Small intestine (tissue), 7 donors: Measurements from ENCODE around the gene ADCY10. TPM values are rescaled to one million over a fixed set of nuclear protein-coding genes. Genes with fewer than 3 reads are reported as not detected.
"Not testable (repeated sequence)": the region's sequence is repeated elsewhere in the genome, so short reads cannot be mapped to it uniquely, and the experiment has no call there.

Experiments used
- DNase-seq, 2 donors: peaks; one replicate each; pipeline versions ENCODE4 v3.0.0 to v3.0.0-alpha.2; 2013
- FAIRE-seq: peaks from 2 replicates; lab custom pipeline; 2012; peaks lifted over from hg19 to GRCh38; lab: Jason Lieb, UNC
- H3K27ac ChIP-seq, 3 donors: one replicate each; pipeline ENCODE4 v1.5.1; 2013; ENCODE audit warnings: low read length in 2 of 3, mild to moderate bottlenecking in 2 of 3, control low read depth in 1 of 3, inconsistent platforms in 1 of 3, low read depth in 1 of 3, moderate library complexity in 1 of 3
- H3K27me3 ChIP-seq, 3 donors: one replicate each; pipeline ENCODE4 v1.6.1; 2013; ENCODE audit warnings: low read length in 3 of 3, inconsistent platforms in 1 of 3; ENCODE audit not compliant: control insufficient read depth in 3 of 3, insufficient read depth in 3 of 3
- H3K36me3 ChIP-seq, 3 donors: one replicate each; pipeline ENCODE4 v1.6.1; 2013; ENCODE audit warnings: low read length in 3 of 3, inconsistent platforms in 1 of 3, low read depth in 1 of 3, mild to moderate bottlenecking in 1 of 3, moderate library complexity in 1 of 3; ENCODE audit not compliant: control insufficient read depth in 3 of 3, insufficient read depth in 2 of 3
- H3K4me1 ChIP-seq, 3 donors: one replicate each; pipeline ENCODE4 v1.6.1; 2013; ENCODE audit warnings: low read length in 2 of 3, inconsistent platforms in 1 of 3, low read depth in 1 of 3, mild to moderate bottlenecking in 1 of 3, moderate library complexity in 1 of 3; ENCODE audit not compliant: control insufficient read depth in 3 of 3, insufficient read depth in 2 of 3
- H3K4me3 ChIP-seq, 3 donors: one replicate each; pipeline ENCODE4 v1.5.1; 2013; ENCODE audit warnings: low read length in 3 of 3, control low read depth in 1 of 3, inconsistent platforms in 1 of 3, low read depth in 1 of 3, mild to moderate bottlenecking in 1 of 3, moderate library complexity in 1 of 3
- H3K9me3 ChIP-seq, 2 donors: one replicate each; pipeline ENCODE4 v1.6.1; 2013; ENCODE audit warnings: low read depth in 1 of 2, low read length in 1 of 2; ENCODE audit not compliant: control insufficient read depth in 2 of 2, insufficient read depth in 1 of 2
- WGBS, 3 donors: extraction: QIAGEN DNeasy Blood & Tissue Kit; methylation state at CpG; one replicate each; pipeline ENCODE4 v1.1.7; 2013; 5-methylcytosine and 5-hydroxymethylcytosine counted together
- polyA plus RNA-seq, 4 donors: library from polyadenylated mRNA; stranded (reverse) in 3 of 4; unstranded in 1 of 4; fragments of 200-250 nt in 3 of 4; fragments of 120-200 nt in 1 of 4; gene quantifications; one replicate each; pipeline versions ENCODE4 v1.2.1 to v1.2.3, GENCODE V29; 2013
- donor health status: healthy with polysubstance abuse.
- donor health status: control.
- donor health status: control.
- donor health status: Bipolar disorder and iron deficiency.
- donor health status: healthy.

Gene ADCY10
- polyA plus RNA-seq, 4 donors: 0.15 to 1.1 (median 0.40) TPM; not detected in 1

DNA sequence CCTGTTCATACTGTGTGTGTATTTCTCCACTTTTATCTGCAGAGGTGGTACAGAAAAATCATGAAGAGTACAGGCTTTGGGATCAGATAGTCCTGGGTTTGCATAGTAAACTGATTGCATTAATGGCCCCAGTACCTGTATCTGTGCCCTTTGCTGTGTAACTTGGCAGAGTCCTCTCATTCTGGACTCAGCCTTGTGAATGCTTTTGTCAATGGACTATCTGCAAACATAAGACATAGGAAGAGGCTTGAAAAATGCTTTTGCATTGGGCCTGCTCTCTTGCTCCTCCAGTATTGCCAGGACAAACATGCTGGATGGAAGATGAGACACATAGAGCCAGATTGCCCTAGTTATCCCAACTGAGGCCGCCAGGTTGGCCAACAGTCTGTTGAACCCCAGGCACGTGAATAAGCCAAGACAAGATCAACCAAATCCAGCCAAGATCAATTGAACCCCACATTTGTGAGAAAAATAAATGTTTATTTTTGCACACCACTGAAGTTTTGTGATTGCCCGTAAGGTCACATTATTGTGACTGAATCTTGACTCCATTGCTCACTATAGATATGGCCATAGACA, 37.2 kb downstream of the ADCY10 start:
- Histone ChIP-seq H3K27me3 (no peaks in the 10 kb centered on the region), H3K9me3 (no peaks in the 10 kb centered on the region), H3K36me3 (no peaks in the 10 kb centered on the region), H3K4me1 (no peaks in the 10 kb centered on the region), H3K27ac (no peak overlapping the region), H3K4me3 (no peak overlapping the region)
- 92 to 95% (median 95%) methylated on average over 3 of the region's 3 CpGs for WGBS, 3 donors
- FAIRE-seq (no peak), DNase-seq (no peak)

DNA sequence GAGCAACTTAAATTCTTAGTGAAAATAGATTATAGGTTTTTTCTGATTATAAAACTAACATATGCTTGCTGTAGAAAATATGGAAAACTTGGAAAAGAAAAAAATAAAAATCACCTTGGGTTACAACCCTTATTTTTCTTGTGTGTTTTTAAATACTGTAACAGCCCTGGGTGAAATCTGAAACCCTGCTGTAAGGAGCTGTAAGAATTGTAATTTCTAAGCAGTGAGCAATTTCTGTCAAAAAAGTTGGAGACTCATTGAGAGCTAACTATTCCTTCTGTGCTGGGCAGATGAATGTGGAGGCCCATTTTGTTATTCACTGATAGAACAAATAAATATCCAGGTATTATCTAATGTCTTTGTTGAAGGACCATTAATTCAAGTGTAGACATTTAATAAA, 42.6 kb downstream of the ADCY10 start:
- H3K27ac ChIP-seq: no peak overlapping the region
- H3K27me3 ChIP-seq: no peaks in the 10 kb centered on the region
- no peaks in the 10 kb centered on the region for H3K36me3 ChIP-seq
- H3K9me3 ChIP-seq: no peaks in the 10 kb centered on the region
- no peaks in the 10 kb centered on the region for H3K4me1 ChIP-seq
- DNase-seq (no peak), FAIRE-seq (no peak)
- no peak overlapping the region for H3K4me3 ChIP-seq

DNA sequence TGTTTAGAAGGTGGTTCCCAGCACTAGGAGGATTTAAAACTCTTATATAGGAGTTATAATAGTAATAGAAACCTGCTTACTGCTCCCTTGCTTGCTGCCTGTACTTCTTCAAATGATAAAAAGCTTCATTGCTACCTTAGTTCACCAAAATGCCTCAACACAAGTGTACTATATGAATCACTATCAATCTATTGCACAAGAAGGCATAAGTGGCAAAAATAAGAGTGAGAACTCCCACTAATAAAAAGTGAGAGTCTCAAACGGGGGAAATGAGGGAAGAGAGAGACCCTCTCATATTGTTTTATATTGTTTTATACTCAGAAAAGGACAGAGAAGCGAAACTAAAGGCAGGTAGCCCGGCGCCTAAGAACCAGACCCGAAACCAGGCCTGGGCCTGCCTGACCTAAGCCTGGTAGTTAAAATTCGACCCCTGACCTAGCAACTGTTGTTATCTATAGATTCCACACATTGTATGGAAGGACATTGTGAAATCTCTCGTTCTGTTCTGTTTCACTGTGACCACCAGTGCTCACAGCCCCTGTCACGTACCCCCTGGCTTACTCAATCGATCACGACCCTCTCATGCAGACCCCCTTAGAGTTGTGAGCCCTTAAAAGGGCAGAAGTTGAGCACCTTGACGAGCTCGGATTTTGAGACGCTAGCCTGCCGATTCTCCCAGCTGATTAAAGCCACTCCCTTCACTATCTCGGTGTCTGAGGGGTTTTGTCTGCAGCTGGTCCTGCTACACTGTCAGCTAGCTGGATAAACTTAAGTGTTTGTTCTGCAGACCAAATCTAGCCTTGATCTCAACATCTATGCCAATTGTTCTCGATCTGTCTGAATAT, 44.6 kb downstream of the ADCY10 start:
- 50 to 60% (median 55%) methylated on average over 16 of the region's 16 CpGs for WGBS, 3 donors
- not testable (repeated sequence) for H3K27me3 ChIP-seq, FAIRE-seq

DNA sequence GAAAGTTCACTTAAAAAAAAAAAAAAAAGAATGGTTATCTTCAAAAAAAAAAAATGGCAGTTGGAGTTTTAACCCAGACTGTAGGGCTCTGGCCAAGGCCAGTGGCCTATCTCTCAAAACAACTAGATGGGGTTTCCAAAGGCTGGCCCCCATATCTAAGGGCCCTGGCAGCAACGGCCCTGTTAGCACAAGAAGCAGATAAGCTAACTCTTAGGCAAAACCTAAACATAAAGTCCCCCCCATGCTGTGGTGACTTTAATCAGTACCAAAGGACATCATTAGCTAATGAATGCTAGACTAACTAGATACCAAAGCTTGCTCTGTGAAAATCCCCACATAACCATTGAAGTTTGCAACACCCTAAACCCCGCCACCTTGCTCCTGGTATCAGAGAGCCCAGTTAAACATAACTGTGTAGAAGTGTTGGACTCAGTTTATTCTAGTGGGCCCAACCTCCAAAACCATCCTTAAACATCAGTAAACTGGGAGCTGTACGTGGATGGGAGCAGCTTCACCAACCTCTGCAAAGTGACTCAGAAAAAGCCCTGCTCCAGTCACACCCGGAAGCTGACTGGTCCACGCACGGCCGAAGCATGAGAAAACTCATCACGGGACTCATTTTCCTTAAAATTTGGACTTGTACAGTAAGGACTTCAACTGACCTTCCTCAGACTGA, 47.1 kb downstream of the ADCY10 start:
- H3K27ac ChIP-seq, H3K4me1 ChIP-seq, H3K36me3 ChIP-seq, DNase-seq, H3K4me3 ChIP-seq, H3K27me3 ChIP-seq, H3K9me3 ChIP-seq, FAIRE-seq: not testable (repeated sequence)
- 90 to 94% (median 93%) methylated on average over 8 of the region's 8 CpGs for WGBS, 3 donors

More for the DNA sequence above, 44.6 kb downstream of the ADCY10 start:
- not testable (repeated sequence) for H3K4me3 ChIP-seq, H3K4me1 ChIP-seq, H3K36me3 ChIP-seq, DNase-seq, H3K27ac ChIP-seq, H3K9me3 ChIP-seq

DNA sequence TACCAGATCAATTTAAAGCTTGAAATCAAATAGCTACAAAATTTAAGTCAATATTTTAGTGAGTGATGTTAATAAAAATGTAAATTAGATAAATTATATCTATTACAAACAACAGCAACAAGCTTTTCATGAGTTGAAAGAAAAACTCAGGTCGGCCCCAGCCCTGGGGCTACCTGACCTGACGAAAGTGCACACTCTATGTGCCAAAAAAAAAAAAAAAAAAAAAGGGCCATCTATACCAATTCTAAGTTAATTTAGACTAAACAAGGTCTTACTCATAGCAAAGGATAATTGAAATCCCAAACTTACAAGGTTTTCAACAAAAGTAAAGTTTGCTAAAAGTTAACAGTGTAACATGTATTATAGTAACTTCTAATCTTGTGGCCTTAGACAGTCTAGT, 47.6 kb downstream of the ADCY10 start:
- H3K4me1 ChIP-seq, H3K27ac ChIP-seq, H3K4me3 ChIP-seq, H3K36me3 ChIP-seq, H3K27me3 ChIP-seq, DNase-seq, FAIRE-seq, H3K9me3 ChIP-seq: not testable (repeated sequence)
- 89 to 100% (median 96%) methylated on average over 2 of the region's 2 CpGs for WGBS, 3 donors

DNA sequence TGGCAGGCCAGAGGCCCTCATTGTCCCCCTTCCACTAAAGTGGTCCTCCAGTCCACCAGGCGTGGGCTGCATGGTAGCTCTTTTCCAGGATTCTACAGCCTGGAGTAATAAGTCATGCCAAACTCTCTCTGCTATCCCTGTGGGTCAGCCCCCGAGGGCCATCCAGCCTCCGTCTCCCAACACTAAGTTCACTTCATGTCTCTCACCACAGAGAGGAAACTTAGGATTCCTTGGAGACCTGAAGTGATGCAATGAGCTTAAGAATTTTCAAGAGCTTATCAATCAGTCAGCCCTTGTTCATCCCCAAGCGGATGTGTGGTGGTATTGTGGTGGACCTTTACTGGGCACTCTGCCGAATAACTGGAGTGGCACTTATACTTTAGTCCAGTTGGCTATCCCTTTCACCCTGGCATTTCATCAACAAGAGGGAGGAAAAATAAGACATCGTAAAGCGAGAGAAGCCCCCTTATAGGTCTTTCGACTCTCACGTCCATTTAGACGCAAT, 48.1 kb downstream of the ADCY10 start:
- H3K27me3 ChIP-seq, H3K36me3 ChIP-seq, H3K9me3 ChIP-seq, FAIRE-seq, H3K4me3 ChIP-seq, H3K4me1 ChIP-seq, DNase-seq, H3K27ac ChIP-seq: not testable (repeated sequence)
- WGBS, 3 donors: 94 to 99% (median 96%) methylated on average over 10 of the region's 10 CpGs

DNA sequence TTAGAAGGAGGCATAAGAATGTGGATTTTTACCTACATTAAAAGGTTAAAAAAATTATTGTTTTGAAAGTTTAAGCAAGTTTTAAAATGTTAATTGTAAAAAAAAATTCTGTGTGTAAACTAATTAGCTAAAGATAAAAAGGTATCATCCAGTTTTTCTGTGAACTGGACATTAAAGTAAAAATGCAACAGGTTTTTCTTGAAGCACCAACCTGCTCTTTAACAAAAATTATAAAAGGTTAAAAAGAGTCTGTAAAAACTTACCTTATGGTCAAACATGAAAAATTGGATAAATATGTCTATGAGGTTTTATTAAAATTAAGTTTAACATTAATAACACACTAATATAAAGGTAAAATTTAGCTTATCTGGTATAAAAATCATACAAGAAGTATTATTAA, 48.7 kb downstream of the ADCY10 start:
- H3K36me3 ChIP-seq, FAIRE-seq, H3K4me3 ChIP-seq, H3K27me3 ChIP-seq, H3K4me1 ChIP-seq, H3K27ac ChIP-seq, DNase-seq, H3K9me3 ChIP-seq: not testable (repeated sequence)

DNA sequence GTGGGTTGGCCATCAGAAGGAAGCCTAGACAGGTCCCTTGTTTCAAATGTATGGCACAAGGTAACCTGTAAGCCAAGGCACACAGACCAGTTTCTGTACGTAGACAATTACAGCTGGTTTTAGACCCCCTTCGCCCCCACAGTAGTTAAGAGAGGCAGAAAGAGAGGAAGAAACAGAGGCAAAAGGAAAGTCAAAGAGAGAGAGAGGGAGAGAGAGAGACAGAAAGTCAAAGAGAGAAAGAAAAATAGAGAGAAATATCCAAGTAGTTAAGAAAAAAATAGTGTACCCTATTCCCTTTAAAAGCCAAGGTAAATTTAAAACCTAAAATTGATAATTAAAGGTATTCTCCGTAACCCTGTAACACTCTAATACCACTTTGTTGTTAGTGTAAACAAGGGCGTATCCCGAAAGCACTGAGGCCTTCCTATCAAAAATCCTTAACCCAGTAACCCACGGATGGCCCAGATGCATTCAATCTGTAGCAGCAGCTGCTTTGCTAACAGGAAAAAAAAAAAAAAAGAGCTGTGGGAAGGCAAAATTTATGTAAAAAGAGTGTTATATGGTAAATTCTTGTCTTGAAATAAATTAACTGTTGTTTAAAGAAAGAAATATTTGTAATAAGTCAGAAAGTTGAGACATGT, 49.4 kb downstream of the ADCY10 start:
- FAIRE-seq (no peak), DNase-seq (no peak)
- no peak overlapping the region for H3K4me3 ChIP-seq
- 78 to 83% (median 83%) methylated on average over 6 of the region's 6 CpGs for WGBS, 3 donors
- H3K27ac ChIP-seq: no peak overlapping the region
- no peaks in the 10 kb centered on the region for H3K27me3 ChIP-seq
- no peaks in the 10 kb centered on the region for H3K9me3 ChIP-seq
- no peaks in the 10 kb centered on the region for H3K4me1 ChIP-seq
- no peaks in the 10 kb centered on the region for H3K36me3 ChIP-seq
